ENCODE data around the gene NPIPA3. TPM values are rescaled to one million over a fixed set of nuclear protein-coding genes. Genes with fewer than 3 reads are reported as not detected.
"Not testable (repeated sequence)": the region's sequence is repeated elsewhere in the genome, so short reads cannot be mapped to it uniquely, and the experiment has no call there.

Gene NPIPA3
- total RNA-seq, 1 experiment from 2014 or later: 3.7 TPM

DNA sequence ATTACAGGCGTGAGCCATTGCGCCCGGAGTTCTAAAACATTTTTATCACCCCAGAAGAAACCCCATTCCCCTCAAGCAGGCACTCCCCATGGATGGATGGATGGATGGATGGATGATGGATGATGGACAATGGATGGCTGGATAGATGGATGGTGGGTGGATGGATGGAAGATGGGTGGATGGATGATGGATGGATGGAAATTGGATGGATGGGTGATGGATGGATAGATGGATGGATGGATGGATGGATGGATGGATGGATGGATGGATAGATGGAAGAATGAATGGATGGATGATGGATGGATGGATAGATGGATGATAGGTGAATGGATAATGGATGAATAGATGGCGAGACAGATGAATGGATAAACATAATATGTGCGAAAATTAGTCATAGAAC, 25.6 kb upstream of the NPIPA3 start:
- H3K27me3 ChIP-seq (ENCODE audit: control insufficient read depth, insufficient read depth, low read length): no peaks in the 10 kb centered on the region
- BruUV-seq (replicated peaks): no TSS peak
- no peak for DNase-seq (ENCODE audit: low read depth, low spot score)
- TF ChIP-seq TCF7L2 (IDR thresholded peaks at IDR 0.05; ENCODE audit: low read depth, low read length): no peak
- TF ChIP-seq POLR2AphosphoS5 (IDR thresholded peaks at IDR 0.05; ENCODE audit: low read depth, low read length): no peak
- TF ChIP-seq, protein P1, sequence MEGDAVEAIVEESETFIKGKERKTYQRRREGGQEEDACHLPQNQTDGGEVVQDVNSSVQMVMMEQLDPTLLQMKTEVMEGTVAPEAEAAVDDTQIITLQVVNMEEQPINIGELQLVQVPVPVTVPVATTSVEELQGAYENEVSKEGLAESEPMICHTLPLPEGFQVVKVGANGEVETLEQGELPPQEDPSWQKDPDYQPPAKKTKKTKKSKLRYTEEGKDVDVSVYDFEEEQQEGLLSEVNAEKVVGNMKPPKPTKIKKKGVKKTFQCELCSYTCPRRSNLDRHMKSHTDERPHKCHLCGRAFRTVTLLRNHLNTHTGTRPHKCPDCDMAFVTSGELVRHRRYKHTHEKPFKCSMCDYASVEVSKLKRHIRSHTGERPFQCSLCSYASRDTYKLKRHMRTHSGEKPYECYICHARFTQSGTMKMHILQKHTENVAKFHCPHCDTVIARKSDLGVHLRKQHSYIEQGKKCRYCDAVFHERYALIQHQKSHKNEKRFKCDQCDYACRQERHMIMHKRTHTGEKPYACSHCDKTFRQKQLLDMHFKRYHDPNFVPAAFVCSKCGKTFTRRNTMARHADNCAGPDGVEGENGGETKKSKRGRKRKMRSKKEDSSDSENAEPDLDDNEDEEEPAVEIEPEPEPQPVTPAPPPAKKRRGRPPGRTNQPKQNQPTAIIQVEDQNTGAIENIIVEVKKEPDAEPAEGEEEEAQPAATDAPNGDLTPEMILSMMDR (IDR thresholded peaks at IDR 0.05): no peak
- no peak for TF ChIP-seq SIN3A (IDR thresholded peaks at IDR 0.05; ENCODE audit: borderline replicate concordance, insufficient read depth, low read depth, low read length)
- TF ChIP-seq, protein P2, sequence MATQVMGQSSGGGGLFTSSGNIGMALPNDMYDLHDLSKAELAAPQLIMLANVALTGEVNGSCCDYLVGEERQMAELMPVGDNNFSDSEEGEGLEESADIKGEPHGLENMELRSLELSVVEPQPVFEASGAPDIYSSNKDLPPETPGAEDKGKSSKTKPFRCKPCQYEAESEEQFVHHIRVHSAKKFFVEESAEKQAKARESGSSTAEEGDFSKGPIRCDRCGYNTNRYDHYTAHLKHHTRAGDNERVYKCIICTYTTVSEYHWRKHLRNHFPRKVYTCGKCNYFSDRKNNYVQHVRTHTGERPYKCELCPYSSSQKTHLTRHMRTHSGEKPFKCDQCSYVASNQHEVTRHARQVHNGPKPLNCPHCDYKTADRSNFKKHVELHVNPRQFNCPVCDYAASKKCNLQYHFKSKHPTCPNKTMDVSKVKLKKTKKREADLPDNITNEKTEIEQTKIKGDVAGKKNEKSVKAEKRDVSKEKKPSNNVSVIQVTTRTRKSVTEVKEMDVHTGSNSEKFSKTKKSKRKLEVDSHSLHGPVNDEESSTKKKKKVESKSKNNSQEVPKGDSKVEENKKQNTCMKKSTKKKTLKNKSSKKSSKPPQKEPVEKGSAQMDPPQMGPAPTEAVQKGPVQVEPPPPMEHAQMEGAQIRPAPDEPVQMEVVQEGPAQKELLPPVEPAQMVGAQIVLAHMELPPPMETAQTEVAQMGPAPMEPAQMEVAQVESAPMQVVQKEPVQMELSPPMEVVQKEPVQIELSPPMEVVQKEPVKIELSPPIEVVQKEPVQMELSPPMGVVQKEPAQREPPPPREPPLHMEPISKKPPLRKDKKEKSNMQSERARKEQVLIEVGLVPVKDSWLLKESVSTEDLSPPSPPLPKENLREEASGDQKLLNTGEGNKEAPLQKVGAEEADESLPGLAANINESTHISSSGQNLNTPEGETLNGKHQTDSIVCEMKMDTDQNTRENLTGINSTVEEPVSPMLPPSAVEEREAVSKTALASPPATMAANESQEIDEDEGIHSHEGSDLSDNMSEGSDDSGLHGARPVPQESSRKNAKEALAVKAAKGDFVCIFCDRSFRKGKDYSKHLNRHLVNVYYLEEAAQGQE (IDR thresholded peaks at IDR 0.05; ENCODE audit: insufficient read depth in 1 of 2, low read depth in 2 of 2, low read length in 1 of 2): no peak
- intact Hi-C loops (cut with micrococcal nuclease; ENCODE audit: unreplicated experiment): no loop called here
- H3K27ac ChIP-seq (ENCODE audit: low read length): no peak overlapping the region
- no peak for ATAC-seq
- H3K4me1 ChIP-seq (ENCODE audit: control insufficient read depth, insufficient read depth, low read length): no peaks in the 10 kb centered on the region
- no peak overlapping the region for H3K4me3 ChIP-seq (ENCODE audit: low read depth in 2 of 2, low read length in 2 of 2)
- in situ Hi-C loops (cut with HindIII; ENCODE audit: low pct_unique_long_range_greater_than_20kb, low sequenced_read_pairs): no loop called here
- H3K36me3 ChIP-seq (ENCODE audit: control insufficient read depth, insufficient read depth, low read length): no peaks in the 10 kb centered on the region
- H3K9me3 ChIP-seq (ENCODE audit: control insufficient read depth, insufficient read depth, low read depth, low read length): no peaks in the 10 kb centered on the region
- POLR2A ChIA-PET: no interaction called here
- CTCF ChIA-PET: no interaction called here

DNA sequence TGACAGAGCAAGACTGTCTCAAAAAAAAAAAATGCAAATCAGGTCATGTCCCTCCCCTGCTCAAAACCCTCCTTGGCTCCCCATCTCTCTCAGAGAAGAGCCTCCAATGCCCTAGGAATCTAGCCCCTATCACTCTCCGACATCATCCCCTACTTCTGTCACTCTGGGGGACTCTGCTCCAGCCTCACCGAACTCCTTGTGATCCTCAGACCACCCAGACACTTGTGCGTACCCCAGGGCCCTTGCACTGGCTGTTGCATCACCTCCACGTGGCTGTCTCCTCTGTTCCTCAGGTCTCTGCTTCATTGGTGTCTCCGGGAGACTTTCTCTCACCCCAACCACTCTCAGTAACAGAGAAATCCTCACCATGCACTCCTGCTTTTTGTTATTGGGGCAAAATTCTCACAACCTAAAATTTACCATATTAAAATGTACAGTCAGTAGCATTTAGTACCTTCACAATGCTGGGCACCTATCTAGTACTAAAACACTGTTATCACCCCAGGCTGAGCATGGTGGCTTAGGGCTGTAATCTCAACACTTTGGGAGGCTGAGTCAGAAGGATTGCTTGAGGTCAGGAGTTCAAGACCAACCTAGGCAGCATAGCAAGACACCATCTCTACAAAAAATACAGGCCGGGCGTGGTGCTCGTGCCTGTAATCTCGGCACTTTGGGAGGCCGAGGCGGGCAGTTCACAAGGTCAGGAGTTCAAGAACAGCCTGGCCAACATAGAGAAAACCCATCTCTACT, 24.3 kb upstream of the NPIPA3 start:
- H3K36me3 ChIP-seq (ENCODE audit: control insufficient read depth, insufficient read depth, low read length): no peaks in the 10 kb centered on the region
- DNase-seq (ENCODE audit: low read depth, low spot score) (no peak), ATAC-seq (no peak)
- CTCF ChIA-PET: no interaction called here
- H3K4me3 ChIP-seq (ENCODE audit: low read depth in 2 of 2, low read length in 2 of 2): no peak overlapping the region
- H3K27ac ChIP-seq (ENCODE audit: low read length): no peak overlapping the region
- POLR2A ChIA-PET: no interaction called here
- no TSS peak for BruUV-seq (replicated peaks)
- no peaks in the 10 kb centered on the region for H3K4me1 ChIP-seq (ENCODE audit: control insufficient read depth, insufficient read depth, low read length)
- no peaks in the 10 kb centered on the region for H3K27me3 ChIP-seq (ENCODE audit: control insufficient read depth, insufficient read depth, low read length)
- intact Hi-C loops (cut with micrococcal nuclease; ENCODE audit: unreplicated experiment): no loop called here
- in situ Hi-C loops (cut with HindIII; ENCODE audit: low pct_unique_long_range_greater_than_20kb, low sequenced_read_pairs): no loop called here
- no peaks in the 10 kb centered on the region for H3K9me3 ChIP-seq (ENCODE audit: control insufficient read depth, insufficient read depth, low read depth, low read length)
- TF ChIP-seq, protein P2 (IDR thresholded peaks at IDR 0.05; ENCODE audit: insufficient read depth in 1 of 2, low read depth in 2 of 2, low read length in 1 of 2): no peak
- TF ChIP-seq TCF7L2 (IDR thresholded peaks at IDR 0.05; ENCODE audit: low read depth, low read length) (no peak), SIN3A (IDR thresholded peaks at IDR 0.05; ENCODE audit: borderline replicate concordance, insufficient read depth, low read depth, low read length) (no peak), POLR2AphosphoS5 (IDR thresholded peaks at IDR 0.05; ENCODE audit: low read depth, low read length) (no peak)
- TF ChIP-seq, protein P1 (IDR thresholded peaks at IDR 0.05): no peak

DNA sequence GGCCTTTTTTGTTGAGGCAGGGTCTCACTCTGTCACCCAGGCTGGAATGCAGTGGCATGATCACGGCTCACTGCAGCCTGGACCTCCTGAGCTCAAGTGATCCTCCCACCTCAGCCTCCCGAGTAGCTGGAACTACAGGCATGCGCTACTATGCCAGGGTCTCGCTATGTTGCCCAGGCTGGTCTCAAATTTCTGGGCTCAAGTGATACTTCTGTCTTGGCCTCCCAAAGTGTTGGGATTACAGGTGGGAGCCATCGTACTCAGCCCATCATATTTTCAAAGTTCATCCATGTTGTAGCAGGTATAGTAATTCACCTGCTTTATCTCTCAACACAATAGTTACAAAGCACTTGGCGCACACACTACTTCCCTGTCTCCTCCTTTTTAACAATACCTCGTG, 22.8 kb upstream of the NPIPA3 start:
- CTCF ChIA-PET; DNase-seq (ENCODE audit: low read depth, low spot score): not testable (repeated sequence)

More for the DNA sequence above, 22.8 kb upstream of the NPIPA3 start:
- in situ Hi-C loops (cut with HindIII; ENCODE audit: low pct_unique_long_range_greater_than_20kb, low sequenced_read_pairs); H3K9me3 ChIP-seq (ENCODE audit: control insufficient read depth, insufficient read depth, low read depth, low read length); H3K27me3 ChIP-seq (ENCODE audit: control insufficient read depth, insufficient read depth, low read length); H3K4me3 ChIP-seq (ENCODE audit: low read depth in 2 of 2, low read length in 2 of 2); H3K27ac ChIP-seq (ENCODE audit: low read length); H3K4me1 ChIP-seq (ENCODE audit: control insufficient read depth, insufficient read depth, low read length); ATAC-seq; H3K36me3 ChIP-seq (ENCODE audit: control insufficient read depth, insufficient read depth, low read length); BruUV-seq (replicated peaks); intact Hi-C loops (cut with micrococcal nuclease; ENCODE audit: unreplicated experiment): not testable (repeated sequence)
- POLR2A ChIA-PET: interaction anchor here (0.7 kb wide), 1 partner anchor 19 kb away, joined by 3 read pairs; no protein-coding TSS in a partner anchor
